H9 (cell line): ENCODE results near the gene RAD54L. TPM values are rescaled to one million over a fixed set of nuclear protein-coding genes. Genes with fewer than 3 reads are reported as not detected.

ENCODE experiments used
- DNase-seq: peaks from one replicate; pipeline ENCODE4 v3.0.0-alpha.2; 2017
- H2AFZ ChIP-seq: one replicate; pipeline ENCODE4 v1.6.1; 2013; ENCODE audit warnings: mild to moderate bottlenecking, low read length, control low read depth, moderate library complexity
- H2AK5ac ChIP-seq: 2 replicates; pipeline ENCODE4 v1.6.1; 2013; ENCODE audit warnings: low read length, control low read depth, mixed read lengths; ENCODE audit not compliant: insufficient read length
- H2BK120ac ChIP-seq: one replicate; pipeline ENCODE4 v1.6.1; 2013; ENCODE audit warnings: low read depth, mild to moderate bottlenecking, low read length, control low read depth, inconsistent platforms; ENCODE audit not compliant: poor library complexity, severe bottlenecking
- H2BK12ac ChIP-seq: 2 replicates; pipeline ENCODE4 v1.6.1; 2013; ENCODE audit warnings: low read length, control low read depth, mixed read lengths, low read depth; ENCODE audit not compliant: insufficient read length
- H2BK15ac ChIP-seq: 2 replicates; pipeline ENCODE4 v1.6.1; 2013; ENCODE audit warnings: low read depth, low read length, control low read depth
- H2BK20ac ChIP-seq: one replicate; pipeline ENCODE4 v1.6.1; 2013; ENCODE audit warnings: low read depth, mild to moderate bottlenecking, low read length, control low read depth, inconsistent platforms; ENCODE audit not compliant: poor library complexity, severe bottlenecking
- H2BK5ac ChIP-seq: 2 replicates; pipeline ENCODE4 v1.6.1; 2013; ENCODE audit warnings: low read length, control low read depth, mixed read lengths; ENCODE audit not compliant: insufficient read length
- H3K14ac ChIP-seq: 2 replicates; pipeline ENCODE4 v1.6.1; 2013; ENCODE audit warnings: low read length, control low read depth; ENCODE audit not compliant: insufficient read depth
- H3K18ac ChIP-seq: 2 replicates; pipeline ENCODE4 v1.6.1; 2013; ENCODE audit warnings: low read depth, mild to moderate bottlenecking, mixed read lengths, low read length, control low read depth; ENCODE audit not compliant: insufficient read length
- H3K23ac ChIP-seq: 2 replicates; pipeline ENCODE4 v1.6.1; 2013; ENCODE audit warnings: low read length, control low read depth, mixed read lengths, low read depth; ENCODE audit not compliant: insufficient read length
- H3K23me2 ChIP-seq: 2 replicates; pipeline ENCODE4 v1.6.1; 2013; ENCODE audit warnings: low read depth, mild to moderate bottlenecking, mixed read lengths, low read length, control low read depth; ENCODE audit not compliant: insufficient read length, poor library complexity, severe bottlenecking
- H3K27ac ChIP-seq: 2 replicates; pipeline ENCODE4 v1.5.1; 2013; ENCODE audit warnings: low read length, control low read depth, mixed read lengths, low read depth; ENCODE audit not compliant: insufficient read length
- H3K27me3 ChIP-seq: 2 replicates; pipeline ENCODE4 v1.6.1; 2013; ENCODE audit warnings: low read length, control low read depth, inconsistent platforms; ENCODE audit not compliant: insufficient read depth
- H3K4ac ChIP-seq: 2 replicates; pipeline ENCODE4 v1.6.1; 2013; ENCODE audit warnings: low read depth, mild to moderate bottlenecking, control low read depth, inconsistent platforms, low read length, moderate library complexity
- H3K4me1 ChIP-seq: 2 replicates; pipeline ENCODE4 v1.6.1; 2013; ENCODE audit warnings: low read length, control low read depth, inconsistent platforms; ENCODE audit not compliant: insufficient read depth
- H3K4me2 ChIP-seq: 2 replicates; pipeline ENCODE4 v1.6.1; 2013; ENCODE audit warnings: low read length, control low read depth, mixed read lengths; ENCODE audit not compliant: insufficient read length, insufficient read depth
- H3K56ac ChIP-seq: 2 replicates; pipeline ENCODE4 v1.6.1; 2013; ENCODE audit warnings: low read depth, mild to moderate bottlenecking, mixed read lengths, low read length, control low read depth; ENCODE audit not compliant: insufficient read length
- H3K79me1 ChIP-seq: 2 replicates; pipeline ENCODE4 v1.6.1; 2013; ENCODE audit warnings: low read depth, mild to moderate bottlenecking, moderate library complexity, low read length, control low read depth, inconsistent platforms; ENCODE audit not compliant: insufficient read depth, poor library complexity, severe bottlenecking
- H3K79me2 ChIP-seq: 2 replicates; pipeline ENCODE4 v1.6.1; 2013; ENCODE audit warnings: low read length, control low read depth, inconsistent platforms; ENCODE audit not compliant: insufficient read depth
- H3K9ac ChIP-seq: 2 replicates; pipeline ENCODE4 v1.6.1; 2013; ENCODE audit warnings: low read length, control low read depth, mixed read lengths; ENCODE audit not compliant: insufficient read length; ENCODE audit errors: extremely low read depth
- H3K9me3 ChIP-seq: one replicate; pipeline ENCODE4 v1.6.1; 2013; ENCODE audit warnings: low read depth, low read length, inconsistent platforms; ENCODE audit not compliant: control insufficient read depth
- H3T11ph ChIP-seq: one replicate; pipeline ENCODE4 v1.6.1; 2013; ENCODE audit warnings: mild to moderate bottlenecking, low read length, control low read depth, inconsistent platforms
- H4K20me1 ChIP-seq: one replicate; pipeline ENCODE4 v1.6.1; 2013; ENCODE audit not compliant: control insufficient read depth, insufficient read length, insufficient read depth
- H4K5ac ChIP-seq: 2 replicates; pipeline ENCODE4 v1.6.1; 2013; ENCODE audit warnings: low read depth, mild to moderate bottlenecking, mixed read lengths, low read length, control low read depth; ENCODE audit not compliant: insufficient read length
- H4K8ac ChIP-seq: replicated peaks from 2 replicates; pipeline ENCODE4 v1.6.1; 2013; ENCODE audit warnings: low read length, control low read depth, mixed read lengths, low read depth; ENCODE audit not compliant: insufficient read length
- H4K91ac ChIP-seq: 2 replicates; pipeline ENCODE4 v1.6.1; 2013; ENCODE audit warnings: low read depth, mild to moderate bottlenecking, moderate library complexity, mixed read lengths, low read length, control low read depth; ENCODE audit not compliant: insufficient read length
- H3K27ac Mint-ChIP-seq, 3 experiments: 2 replicates in 2 of 3; 3 replicates in 1 of 3; pipeline ENCODE4 v1.8.0; 2020 to 2021; ENCODE audit warnings: mixed read lengths in 3 of 3, mild to moderate bottlenecking in 1 of 3, moderate library complexity in 1 of 3
- H3K27me3 Mint-ChIP-seq: 2 replicates; pipeline ENCODE4 v1.8.0; 2021; ENCODE audit warnings: low read depth, mild to moderate bottlenecking, moderate library complexity, mixed read lengths
- H3K36me3 Mint-ChIP-seq, 3 experiments: 2 replicates in 2 of 3; 3 replicates in 1 of 3; pipeline ENCODE4 v1.8.0; 2020 to 2021; ENCODE audit warnings: low read depth in 3 of 3, mixed read lengths in 3 of 3; ENCODE audit not compliant: insufficient read depth in 1 of 3
- H3K4me1 Mint-ChIP-seq, 2 experiments: 2 replicates each; pipeline ENCODE4 v1.8.0; 2020; ENCODE audit warnings: mixed read lengths in 2 of 2
- H3K4me3 Mint-ChIP-seq, 2 experiments: 2 replicates in 1 of 2; 3 replicates in 1 of 2; pipeline ENCODE4 v1.8.0; 2020 to 2021; ENCODE audit warnings: mild to moderate bottlenecking in 2 of 2, mixed read lengths in 2 of 2, moderate library complexity in 1 of 2
- H3K9me3 Mint-ChIP-seq, 2 experiments: 2 replicates in 1 of 2; 3 replicates in 1 of 2; pipeline ENCODE4 v1.8.0; 2020; ENCODE audit warnings: mild to moderate bottlenecking in 2 of 2, mixed read lengths in 2 of 2, moderate library complexity in 1 of 2
- CTCF ChIP-seq: fragments of 200-600 bp; sonication (generic); conservative IDR thresholded peaks from 3 replicates; pipeline ENCODE4 v1.8.0; 2021; ENCODE audit warnings: antibody characterized with exemption, mild to moderate bottlenecking
- WGBS: extraction: QIAGEN DNeasy Blood & Tissue Kit; methylation state at CpG from one replicate; pipeline ENCODE4 v1.1.7; 2013; ENCODE audit warnings: missing lambda C conversion rate, low lambda C conversion rate, mixed read lengths; ENCODE audit not compliant: insufficient read length; ENCODE audit errors: extremely low coverage; 5-methylcytosine and 5-hydroxymethylcytosine counted together
- total RNA-seq: library from RNA; stranded (reverse); gene quantifications from 2 replicates; pipeline ENCODE4 v1.2.1, GENCODE V29; 2021

Gene RAD54L
- total RNA-seq, 1 experiment from 2014 or later = 43.4 TPM

- Histone ChIP-seq H3K23ac (no peak overlapping the region), H3K4ac (no peak overlapping the region), H2BK120ac (no peak overlapping the region), H2AFZ (no peak overlapping the region), H4K8ac (no peak overlapping the region), H3K18ac (no peak overlapping the region), H3K4me1 (no peaks in the 10 kb centered on the region), H3K27ac (no peak overlapping the region), H3K9ac (no peak overlapping the region), H2BK12ac (no peak overlapping the region), H4K20me1 (no peaks in the 10 kb centered on the region), H3K9me3 (no peaks in the 10 kb centered on the region), H2AK5ac (no peak overlapping the region), H2BK5ac (no peak overlapping the region), H3K79me1 (no peaks in the 10 kb centered on the region), H2BK20ac (no peak overlapping the region), H3K14ac (no peak overlapping the region), H3K79me2 (no peaks in the 10 kb centered on the region), H3K4me2 (no peak overlapping the region), H4K91ac (no peak overlapping the region), H3K23me2 (no peaks in the 10 kb centered on the region), H3K27me3 (no peaks in the 10 kb centered on the region), H3K56ac (no peak overlapping the region), H2BK15ac (no peak overlapping the region), H3T11ph (no peak overlapping the region), H4K5ac (no peak overlapping the region)
- Mint-ChIP-seq H3K36me3 (peaks cover 23 to 81% (median 75%) of the 10 kb centered on the region in 3 experiments; a peak in 6 of 7 replicates), H3K27ac (peak overlapping the region in 1 of 3 experiments; percentile 22; a peak in 3 of 7 replicates), H3K4me3 (no peak overlapping the region), H3K27me3 (no peaks in the 10 kb centered on the region), H3K9me3 (no peaks in the 10 kb centered on the region), H3K4me1 (peaks cover 0 to 7% of the 10 kb centered on the region in 2 experiments; a peak in 2 of 4 replicates)
- WGBS = no CpG with 5 or more reads among the region's 14 CpGs
- TF ChIP-seq CTCF = no peak
- DNase-seq = no peak
Observed at GRCh38 chr1:46281021-46281420, 33.5 kb downstream of the RAD54L start.
